Mesendoderm (in vitro differentiated cells): ENCODE results near the gene HLA-DRB1.
"Not testable (repeated sequence)": the region's sequence is repeated elsewhere in the genome, so short reads cannot be mapped to it uniquely, and the experiment has no call there.

Source experiments
- DNase-seq: peaks from one replicate; pipeline ENCODE4 v3.0.0; 2013
- H2AK5ac ChIP-seq: 2 replicates; pipeline ENCODE4 v1.6.1; 2013; ENCODE audit warnings: low read length, inconsistent platforms
- H2BK120ac ChIP-seq: 2 replicates; pipeline ENCODE4 v1.6.1; 2013; ENCODE audit warnings: low read depth, mild to moderate bottlenecking, low read length, moderate library complexity, mixed read lengths
- H2BK15ac ChIP-seq: replicated peaks from 2 replicates; pipeline ENCODE4 v1.6.1; 2013; ENCODE audit warnings: low read depth, mild to moderate bottlenecking, moderate library complexity
- H2BK5ac ChIP-seq: 2 replicates; pipeline ENCODE4 v1.6.1; 2013; ENCODE audit warnings: low read length, inconsistent platforms
- H3K18ac ChIP-seq: 2 replicates; pipeline ENCODE4 v1.6.1; 2013; ENCODE audit warnings: mild to moderate bottlenecking, low read length, mixed read lengths
- H3K23ac ChIP-seq: one replicate; pipeline ENCODE4 v1.6.1; 2013; ENCODE audit warnings: low read length
- H3K27ac ChIP-seq: 2 replicates; pipeline ENCODE4 v1.5.1; 2013; ENCODE audit warnings: low read depth, mild to moderate bottlenecking, inconsistent platforms, low read length, moderate library complexity
- H3K27me3 ChIP-seq: 2 replicates; pipeline ENCODE4 v1.6.1; 2013; ENCODE audit warnings: low read length, control low read depth, mild to moderate bottlenecking, inconsistent platforms; ENCODE audit not compliant: insufficient read depth, poor library complexity
- H3K36me3 ChIP-seq: 2 replicates; pipeline ENCODE4 v1.6.1; 2013; ENCODE audit warnings: low read length, inconsistent platforms; ENCODE audit not compliant: control insufficient read depth, insufficient read depth
- H3K4ac ChIP-seq: one replicate; pipeline ENCODE4 v1.6.1; 2013; ENCODE audit warnings: low read depth, mild to moderate bottlenecking, low read length, moderate library complexity
- H3K4me1 ChIP-seq: 2 replicates; pipeline ENCODE4 v1.6.1; 2013; ENCODE audit warnings: low read depth, low read length, inconsistent platforms; ENCODE audit not compliant: control insufficient read depth
- H3K4me2 ChIP-seq: 2 replicates; pipeline ENCODE4 v1.6.1; 2013; ENCODE audit warnings: low read length
- H3K4me3 ChIP-seq: 2 replicates; pipeline ENCODE4 v1.5.1; 2013; ENCODE audit warnings: mild to moderate bottlenecking, low read length
- H3K56ac ChIP-seq: one replicate; pipeline ENCODE4 v1.6.1; 2013; ENCODE audit warnings: low read length
- H3K79me1 ChIP-seq: 2 replicates; pipeline ENCODE4 v1.6.1; 2013; ENCODE audit warnings: low read length, inconsistent platforms
- H3K79me2 ChIP-seq: 2 replicates; pipeline ENCODE4 v1.6.1; 2013; ENCODE audit warnings: mild to moderate bottlenecking, low read length; ENCODE audit not compliant: control insufficient read depth, insufficient read depth
- H3K9ac ChIP-seq: 2 replicates; pipeline ENCODE4 v1.6.1; 2013; ENCODE audit warnings: low read length, inconsistent platforms
- H4K5ac ChIP-seq: one replicate; pipeline ENCODE4 v1.6.1; 2013; ENCODE audit warnings: low read length
- H4K8ac ChIP-seq: one replicate; pipeline ENCODE4 v1.6.1; 2013; ENCODE audit warnings: low read depth, mild to moderate bottlenecking, control low read depth, low read length, moderate library complexity
- WGBS: extraction: QIAGEN DNeasy Blood & Tissue Kit; methylation state at CpG from one replicate; pipeline ENCODE4 v1.1.7; 2013; ENCODE audit warnings: low lambda C conversion rate, missing lambda C conversion rate; ENCODE audit not compliant: insufficient coverage; ENCODE audit errors: extremely low coverage; 5-methylcytosine and 5-hydroxymethylcytosine counted together

The HLA-DRB1 gene

DNA sequence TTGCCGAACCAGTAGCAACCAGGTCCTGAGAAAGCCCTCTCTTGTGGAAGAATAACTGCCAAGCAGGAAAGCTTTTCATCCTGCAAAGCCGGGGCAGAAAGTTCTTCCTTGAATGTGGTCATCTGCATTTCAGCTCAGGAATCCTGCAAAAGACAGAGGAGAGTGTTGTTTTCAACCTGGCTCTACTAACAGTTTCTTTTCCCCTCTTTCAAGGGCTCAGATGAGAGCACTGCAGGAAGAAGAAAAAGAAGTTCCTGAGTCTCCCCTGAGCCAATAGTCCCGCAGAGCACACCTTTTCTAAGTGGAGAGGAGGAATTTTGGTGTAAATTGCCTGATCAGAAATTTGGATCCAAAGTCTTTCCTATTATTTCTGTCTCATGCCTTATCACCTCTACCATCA, 10.7 kb downstream of the HLA-DRB1 start:
- Histone ChIP-seq H3K9ac (no peak overlapping the region), H2BK5ac (no peak overlapping the region), H3K4me3 (no peak overlapping the region), H3K79me1 (no peaks in the 10 kb centered on the region), H4K8ac (no peak overlapping the region), H3K56ac (peak overlapping the region; percentile 25), H3K4me2 (no peak overlapping the region), H2AK5ac (no peak overlapping the region), H3K18ac (no peak overlapping the region), H3K4ac (no peak overlapping the region), H3K36me3 (no peaks in the 10 kb centered on the region), H3K79me2 (no peaks in the 10 kb centered on the region), H3K23ac (no peak overlapping the region), H3K27ac (no peak overlapping the region), H3K4me1 (no peaks in the 10 kb centered on the region), H3K27me3 (no peaks in the 10 kb centered on the region), H4K5ac (no peak overlapping the region), H2BK120ac (no peak overlapping the region), H2BK15ac (no peak overlapping the region)
- WGBS = no CpG with 5 or more reads among the region's 3 CpGs
- DNase-seq = no peak

GRCh38 chr6:32577493-32577892, 12.2 kb downstream of the HLA-DRB1 start:
- not testable (repeated sequence) for DNase-seq, H3K4ac ChIP-seq, H2BK15ac ChIP-seq, H2BK120ac ChIP-seq, H3K23ac ChIP-seq, H3K27ac ChIP-seq, H3K79me2 ChIP-seq, H2AK5ac ChIP-seq, H4K8ac ChIP-seq, H3K36me3 ChIP-seq, H3K4me1 ChIP-seq, H2BK5ac ChIP-seq, H3K4me2 ChIP-seq, H3K18ac ChIP-seq, H3K56ac ChIP-seq, H3K79me1 ChIP-seq, H3K9ac ChIP-seq, H3K27me3 ChIP-seq, H4K5ac ChIP-seq, H3K4me3 ChIP-seq
- no CpG with 5 or more reads among the region's 5 CpGs for WGBS

DNA sequence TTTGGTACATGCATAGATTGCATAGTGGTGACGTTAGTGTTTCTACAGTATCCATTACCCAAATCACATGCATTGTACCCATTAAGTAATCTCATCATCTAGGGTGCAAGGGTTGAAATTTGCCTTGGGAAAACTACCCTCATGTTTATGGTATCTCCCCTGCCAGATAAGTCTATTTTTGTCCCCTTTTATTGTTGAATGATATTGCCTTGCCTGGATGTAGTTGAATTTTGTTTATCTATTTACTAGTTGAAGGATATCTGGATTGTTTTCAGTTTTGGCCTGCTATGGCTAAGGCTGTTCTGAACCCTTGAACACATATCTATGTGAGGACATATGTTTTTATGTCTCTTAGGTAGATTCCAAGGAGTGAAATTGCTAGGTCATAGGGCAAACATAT, 13.4 kb downstream of the HLA-DRB1 start:
- no peaks in the 10 kb centered on the region for H3K79me1 ChIP-seq
- H3K4me1 ChIP-seq = no peaks in the 10 kb centered on the region
- H3K36me3 ChIP-seq = no peaks in the 10 kb centered on the region
- no peak overlapping the region for H3K18ac ChIP-seq
- no peak overlapping the region for H2BK5ac ChIP-seq
- H3K79me2 ChIP-seq = no peaks in the 10 kb centered on the region
- H2BK15ac ChIP-seq = no peak overlapping the region
- no peak overlapping the region for H3K23ac ChIP-seq
- no peaks in the 10 kb centered on the region for H3K27me3 ChIP-seq
- H2AK5ac ChIP-seq = no peak overlapping the region
- H3K4me2 ChIP-seq = no peak overlapping the region
- no peak overlapping the region for H3K4me3 ChIP-seq
- WGBS = no CpG with 5 or more reads among the region's 1 CpG
- H3K56ac ChIP-seq = no peak overlapping the region
- no peak for DNase-seq
- no peak overlapping the region for H3K4ac ChIP-seq
- no peak overlapping the region for H3K27ac ChIP-seq
- no peak overlapping the region for H3K9ac ChIP-seq
- H2BK120ac ChIP-seq = no peak overlapping the region
- H4K5ac ChIP-seq = no peak overlapping the region
- no peak overlapping the region for H4K8ac ChIP-seq

DNA sequence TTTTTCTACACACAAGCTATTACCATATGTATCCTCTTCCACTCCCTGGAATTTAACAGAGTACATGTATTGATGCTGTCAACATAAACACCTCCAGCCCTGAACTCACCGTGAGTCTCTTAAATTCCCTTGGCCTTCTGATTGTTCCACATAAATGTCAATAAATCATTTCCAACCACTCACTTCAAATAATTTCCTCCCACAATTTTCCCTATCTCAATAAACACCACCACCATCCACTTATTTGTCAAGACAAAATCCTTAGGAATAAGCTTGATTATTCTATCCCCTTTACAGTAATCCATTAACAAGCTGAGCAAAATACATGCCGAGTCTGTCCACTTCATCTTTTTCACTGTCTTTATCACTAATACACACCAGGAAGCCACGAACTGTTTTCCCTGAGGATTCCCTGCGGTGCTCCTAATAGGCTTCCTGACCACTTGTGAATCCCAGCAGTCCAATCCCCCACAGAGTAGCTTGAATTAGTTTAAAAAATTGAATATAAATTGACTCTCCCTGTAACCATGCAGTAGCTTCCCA, 19.2 kb downstream of the HLA-DRB1 start:
- Histone ChIP-seq H4K8ac (no peak overlapping the region), H3K4me2 (no peak overlapping the region), H3K23ac (no peak overlapping the region), H2BK15ac (no peak overlapping the region), H3K27ac (no peak overlapping the region), H3K79me2 (no peaks in the 10 kb centered on the region), H3K36me3 (no peaks in the 10 kb centered on the region), H3K4ac (no peak overlapping the region), H3K18ac (no peak overlapping the region), H3K4me1 (no peaks in the 10 kb centered on the region), H2BK5ac (no peak overlapping the region), H2BK120ac (no peak overlapping the region), H4K5ac (no peak overlapping the region), H3K27me3 (no peaks in the 10 kb centered on the region), H3K79me1 (no peaks in the 10 kb centered on the region), H3K56ac (no peak overlapping the region), H3K4me3 (no peak overlapping the region), H2AK5ac (no peak overlapping the region), H3K9ac (no peak overlapping the region)
- no peak for DNase-seq
- WGBS = no CpG with 5 or more reads among the region's 4 CpGs

DNA sequence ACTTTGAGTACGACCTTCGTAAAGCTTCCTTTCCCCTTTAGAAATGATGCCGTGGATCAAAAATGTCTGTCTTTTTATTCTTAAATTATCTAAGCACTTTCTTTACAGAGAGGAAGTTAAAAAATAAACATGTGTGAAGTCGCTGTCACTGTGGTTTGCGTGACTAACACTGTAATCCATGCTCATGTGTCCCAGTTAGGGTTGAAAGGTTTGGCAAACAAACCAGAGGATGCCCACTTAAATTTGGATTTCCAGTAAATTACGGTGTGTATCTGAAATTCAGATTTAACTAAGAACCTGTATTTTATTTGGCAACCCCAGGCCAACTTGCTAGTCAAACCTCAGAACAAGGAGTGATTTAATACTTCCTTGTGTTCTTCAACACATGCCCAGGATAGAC, 21.1 kb downstream of the HLA-DRB1 start:
- Histone ChIP-seq H2BK15ac (no peak overlapping the region), H3K18ac (no peak overlapping the region), H3K27me3 (no peaks in the 10 kb centered on the region), H3K4me3 (no peak overlapping the region), H3K27ac (no peak overlapping the region), H3K56ac (no peak overlapping the region), H3K4ac (no peak overlapping the region), H4K8ac (no peak overlapping the region), H2BK120ac (no peak overlapping the region), H3K4me2 (no peak overlapping the region), H2AK5ac (no peak overlapping the region), H3K79me1 (no peaks in the 10 kb centered on the region), H3K36me3 (no peaks in the 10 kb centered on the region), H3K9ac (no peak overlapping the region), H3K4me1 (no peaks in the 10 kb centered on the region), H3K23ac (no peak overlapping the region), H4K5ac (no peak overlapping the region), H3K79me2 (no peaks in the 10 kb centered on the region), H2BK5ac (no peak overlapping the region)
- no CpG with 5 or more reads among the region's 6 CpGs for WGBS
- no peak for DNase-seq

DNA sequence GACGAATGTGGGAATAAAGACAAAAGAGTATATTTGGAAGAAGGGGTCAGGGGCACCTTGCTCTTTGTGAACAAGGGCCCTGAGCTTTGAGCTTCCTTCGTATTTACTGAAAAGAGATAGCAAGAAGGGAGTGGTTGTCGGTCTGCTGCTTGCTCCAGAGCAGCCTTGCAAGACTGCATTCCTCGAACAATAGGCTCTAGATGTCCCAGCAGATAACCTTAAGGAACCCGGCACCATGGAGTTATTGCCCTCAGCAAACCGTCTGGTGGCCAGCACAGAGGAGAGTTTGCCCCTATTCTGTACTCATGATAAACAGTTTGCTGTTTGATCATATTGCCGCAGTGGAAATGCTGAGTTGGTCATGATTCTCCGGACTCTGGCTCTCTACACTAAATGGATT, 22.7 kb downstream of the HLA-DRB1 start:
- no peak overlapping the region for H3K4me2 ChIP-seq
- H2BK5ac ChIP-seq = no peak overlapping the region
- no peaks in the 10 kb centered on the region for H3K27me3 ChIP-seq
- no peak overlapping the region for H3K9ac ChIP-seq
- no peak overlapping the region for H2BK15ac ChIP-seq
- no peak overlapping the region for H3K56ac ChIP-seq
- no peak overlapping the region for H4K8ac ChIP-seq
- no peaks in the 10 kb centered on the region for H3K4me1 ChIP-seq
- H2BK120ac ChIP-seq = no peak overlapping the region
- no peaks in the 10 kb centered on the region for H3K79me1 ChIP-seq
- no peaks in the 10 kb centered on the region for H3K79me2 ChIP-seq
- peak; percentile 27 for DNase-seq
- H3K27ac ChIP-seq = no peak overlapping the region
- H3K4ac ChIP-seq = no peak overlapping the region
- no peak overlapping the region for H3K4me3 ChIP-seq
- H2AK5ac ChIP-seq = no peak overlapping the region
- H4K5ac ChIP-seq = no peak overlapping the region
- H3K36me3 ChIP-seq = no peaks in the 10 kb centered on the region
- WGBS = no CpG with 5 or more reads among the region's 8 CpGs
- H3K18ac ChIP-seq = no peak overlapping the region
- no peak overlapping the region for H3K23ac ChIP-seq
